ENCODE measurements around the gene CD7.

CD7 gene

DNA sequence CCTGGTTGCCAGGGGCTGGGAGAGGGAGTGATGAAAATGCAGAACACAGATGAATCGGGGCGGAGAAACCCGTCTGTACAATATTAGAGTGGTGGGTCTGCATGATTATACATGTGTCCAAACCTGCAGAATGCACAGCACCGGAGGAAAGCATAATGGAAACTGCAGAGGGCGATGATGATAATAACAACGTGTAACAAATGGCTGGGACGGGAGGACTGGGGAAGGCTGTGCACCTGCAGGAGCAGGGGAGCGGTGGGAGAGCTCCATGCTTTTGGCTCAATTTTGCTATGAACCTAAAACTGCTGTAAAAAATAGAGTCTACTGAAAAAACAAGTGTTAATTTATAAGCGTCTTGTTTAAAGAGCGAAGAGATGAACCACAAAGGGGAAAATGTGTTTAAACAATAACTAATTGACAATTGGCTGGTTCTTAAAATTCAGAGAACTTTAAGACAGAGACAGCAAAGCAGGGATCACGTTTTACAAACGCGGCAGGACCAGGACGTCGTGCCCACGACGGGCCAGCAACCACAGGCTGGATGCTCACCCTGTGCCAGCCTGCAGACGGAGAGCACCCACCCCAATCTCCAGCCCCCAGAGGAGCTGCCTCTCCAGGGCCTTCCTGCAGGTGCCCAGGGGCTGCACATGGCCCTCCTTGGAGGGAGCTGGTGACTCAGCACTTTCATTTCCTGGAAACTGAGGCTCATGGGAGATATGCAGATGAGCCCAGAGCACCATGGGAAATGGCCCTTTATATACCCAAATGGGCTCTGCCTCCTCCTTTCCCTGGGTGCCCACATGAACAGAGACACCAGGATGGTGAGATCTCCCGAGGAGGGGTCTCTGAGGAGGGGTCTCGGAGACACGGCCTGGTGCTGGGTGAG is 41.3 kb upstream of the CD7 start, which contains the start of gene TEX19:
Gene TEX19, plus strand, starts transcription at position 783 of the 886 bp plus-strand sequence. CDS start 2,904 bp downstream, outside the sequence.
- peaks cover 10% of the 10 kb centered on the region for H3K4me1 ChIP-seq
- H3K4me3 ChIP-seq (ENCODE audit: low read depth, low read length): no peak within 1 kb of the TSS

GRCh38 chr17:82357394-82357793 is 40.0 kb upstream of the CD7 start:
- TF ChIP-seq, protein P1, sequence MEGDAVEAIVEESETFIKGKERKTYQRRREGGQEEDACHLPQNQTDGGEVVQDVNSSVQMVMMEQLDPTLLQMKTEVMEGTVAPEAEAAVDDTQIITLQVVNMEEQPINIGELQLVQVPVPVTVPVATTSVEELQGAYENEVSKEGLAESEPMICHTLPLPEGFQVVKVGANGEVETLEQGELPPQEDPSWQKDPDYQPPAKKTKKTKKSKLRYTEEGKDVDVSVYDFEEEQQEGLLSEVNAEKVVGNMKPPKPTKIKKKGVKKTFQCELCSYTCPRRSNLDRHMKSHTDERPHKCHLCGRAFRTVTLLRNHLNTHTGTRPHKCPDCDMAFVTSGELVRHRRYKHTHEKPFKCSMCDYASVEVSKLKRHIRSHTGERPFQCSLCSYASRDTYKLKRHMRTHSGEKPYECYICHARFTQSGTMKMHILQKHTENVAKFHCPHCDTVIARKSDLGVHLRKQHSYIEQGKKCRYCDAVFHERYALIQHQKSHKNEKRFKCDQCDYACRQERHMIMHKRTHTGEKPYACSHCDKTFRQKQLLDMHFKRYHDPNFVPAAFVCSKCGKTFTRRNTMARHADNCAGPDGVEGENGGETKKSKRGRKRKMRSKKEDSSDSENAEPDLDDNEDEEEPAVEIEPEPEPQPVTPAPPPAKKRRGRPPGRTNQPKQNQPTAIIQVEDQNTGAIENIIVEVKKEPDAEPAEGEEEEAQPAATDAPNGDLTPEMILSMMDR (IDR thresholded peaks at IDR 0.05; ENCODE audit: low read depth, low read length): no peak
- H3K36me3 ChIP-seq: no peaks in the 10 kb centered on the region; the same call in 1 of the 2 replicates
- H3K4me1 ChIP-seq: peaks cover 10% of the 10 kb centered on the region
- H3K4me3 ChIP-seq (ENCODE audit: low read depth, low read length): no peak overlapping the region
- no peak for DNase-seq
- no peaks in the 10 kb centered on the region for H3K9me3 ChIP-seq
- no peaks in the 10 kb centered on the region for H3K27me3 ChIP-seq

More for the DNA sequence above, 41.3 kb upstream of the CD7 start, which contains the start of gene TEX19:
- peak; percentile 53 for DNase-seq
- TF ChIP-seq, protein P1 (IDR thresholded peaks at IDR 0.05; ENCODE audit: low read depth, low read length): peak; percentile 20
- no peaks in the 10 kb centered on the region for H3K9me3 ChIP-seq
- H3K36me3 ChIP-seq: no peaks in the 10 kb centered on the region; the same call in 1 of the 2 replicates
- no peaks in the 10 kb centered on the region for H3K27me3 ChIP-seq

DNA sequence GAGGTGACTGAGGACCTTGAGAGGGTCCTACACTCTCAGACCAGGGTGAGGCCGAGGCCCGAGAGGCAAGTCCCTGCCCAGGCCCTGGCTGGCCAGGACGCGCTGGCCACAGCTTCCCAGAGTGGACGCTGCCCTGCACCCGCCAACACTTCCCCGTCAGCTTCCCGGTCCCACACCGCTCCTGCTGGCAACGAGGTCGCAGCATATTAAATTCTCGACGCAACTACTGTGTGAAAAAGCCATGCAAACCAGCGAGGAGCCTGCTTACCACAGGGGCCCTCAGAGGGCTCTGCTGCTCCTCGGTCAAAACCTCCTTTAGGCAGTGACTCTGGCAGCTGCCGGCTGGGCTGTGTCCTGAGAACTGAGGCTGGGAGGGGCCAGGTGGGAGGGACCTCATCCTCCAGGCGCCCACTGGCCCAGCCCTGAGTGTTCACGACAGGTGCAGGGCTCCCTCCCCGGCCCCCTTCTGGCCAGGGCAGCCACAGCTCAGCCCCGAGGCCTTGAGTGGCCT is 39.5 kb upstream of the CD7 start:
- H3K4me3 ChIP-seq (ENCODE audit: low read depth, low read length): no peak overlapping the region
- H3K27me3 ChIP-seq: no peaks in the 10 kb centered on the region
- no peaks in the 10 kb centered on the region for H3K9me3 ChIP-seq
- peak; percentile 20 for DNase-seq
- no peaks in the 10 kb centered on the region; the same call in 1 of the 2 replicates for H3K36me3 ChIP-seq
- TF ChIP-seq, protein P1 (IDR thresholded peaks at IDR 0.05; ENCODE audit: low read depth, low read length): no peak
- H3K4me1 ChIP-seq: peaks cover 13% of the 10 kb centered on the region

DNA sequence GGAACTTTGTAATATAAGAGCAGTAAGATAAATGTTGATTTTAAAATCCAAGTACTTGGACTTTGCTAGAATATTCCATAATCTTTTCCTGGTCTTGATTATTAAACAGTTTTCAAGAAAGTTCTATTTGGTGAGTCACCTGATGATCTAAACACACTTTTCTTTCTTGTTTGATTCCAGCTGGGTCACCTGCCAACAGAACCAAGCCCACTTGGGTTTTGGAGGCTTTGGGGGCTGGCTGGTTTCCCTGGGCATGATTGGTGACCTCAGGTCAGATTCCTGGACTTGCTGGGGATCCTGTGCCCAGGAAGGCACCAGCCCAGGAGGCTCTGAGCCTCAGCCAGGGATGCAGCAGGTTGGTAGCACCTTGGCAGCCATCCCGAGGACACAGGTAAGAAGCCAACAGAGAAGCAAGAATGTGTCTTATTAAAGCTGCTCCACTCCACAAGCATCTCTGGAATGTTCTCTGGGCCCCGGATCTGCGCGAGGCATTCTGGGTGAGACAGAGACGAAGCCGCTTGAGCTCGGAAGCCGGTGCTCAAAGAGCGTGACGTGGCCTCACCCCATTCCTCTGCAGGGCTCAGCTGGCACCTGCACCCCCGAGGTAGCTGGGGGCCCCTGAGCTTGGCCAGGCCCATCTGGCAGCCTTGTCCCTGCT is 38.5 kb upstream of the CD7 start:
- H3K36me3 ChIP-seq: no peaks in the 10 kb centered on the region
- DNase-seq: no peak
- peaks cover 16% of the 10 kb centered on the region for H3K4me1 ChIP-seq
- TF ChIP-seq, protein P1 (IDR thresholded peaks at IDR 0.05; ENCODE audit: low read depth, low read length): no peak
- no peak overlapping the region for H3K4me3 ChIP-seq (ENCODE audit: low read depth, low read length)
- no peaks in the 10 kb centered on the region for H3K27me3 ChIP-seq
- no peaks in the 10 kb centered on the region for H3K9me3 ChIP-seq

GRCh38 chr17:82354804-82355308 is 37.4 kb upstream of the CD7 start:
- H3K4me1 ChIP-seq: peaks cover 16% of the 10 kb centered on the region
- TF ChIP-seq, protein P1 (IDR thresholded peaks at IDR 0.05; ENCODE audit: low read depth, low read length): no peak
- H3K9me3 ChIP-seq: no peaks in the 10 kb centered on the region

More at GRCh38 chr17:82354804-82355308, 37.4 kb upstream of the CD7 start:
- Histone ChIP-seq H3K36me3 (no peaks in the 10 kb centered on the region), H3K4me3 (ENCODE audit: low read depth, low read length) (no peak overlapping the region), H3K27me3 (no peaks in the 10 kb centered on the region)
- no peak for DNase-seq
